Measurements from ENCODE around the gene TBX15. TPM values are rescaled to one million over a fixed set of nuclear protein-coding genes. Genes with fewer than 3 reads are reported as not detected.

The TBX15 gene
- total RNA-seq, 4 donors from 2014 or later, result 1.1 to 5.4 (median 3.5) TPM

DNA sequence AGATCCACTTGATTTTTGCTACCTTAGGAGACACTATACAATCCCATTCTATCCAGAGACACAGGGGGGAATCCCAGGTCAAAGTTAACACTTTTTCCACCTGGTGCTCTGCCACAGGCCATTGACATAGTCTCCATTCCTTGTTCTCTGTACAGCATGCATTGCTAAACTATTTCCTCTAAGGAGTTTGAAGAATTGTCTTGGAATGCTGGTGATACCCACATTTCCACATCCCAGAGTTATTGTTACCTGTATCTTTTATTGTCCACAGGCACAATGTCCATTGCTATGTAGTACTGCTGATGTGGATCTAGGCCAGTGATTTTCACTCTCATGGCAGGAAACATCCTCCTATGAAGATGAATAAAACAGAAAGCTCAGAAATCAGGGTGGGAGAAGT is 61.9 kb downstream of the TBX15 start:
- H3K4me3 ChIP-seq (replicated peaks in 1 of 3), result no peak overlapping the region
- no peaks in the 10 kb centered on the region for H3K4me1 ChIP-seq
- no peaks in the 10 kb centered on the region for H3K9me3 ChIP-seq
- no peak overlapping the region for H3K27ac ChIP-seq
- H3K36me3 ChIP-seq, result no peaks in the 10 kb centered on the region
- no peak for TF ChIP-seq POLR2A (IDR thresholded peaks at IDR 0.05)
- TF ChIP-seq, protein P1, sequence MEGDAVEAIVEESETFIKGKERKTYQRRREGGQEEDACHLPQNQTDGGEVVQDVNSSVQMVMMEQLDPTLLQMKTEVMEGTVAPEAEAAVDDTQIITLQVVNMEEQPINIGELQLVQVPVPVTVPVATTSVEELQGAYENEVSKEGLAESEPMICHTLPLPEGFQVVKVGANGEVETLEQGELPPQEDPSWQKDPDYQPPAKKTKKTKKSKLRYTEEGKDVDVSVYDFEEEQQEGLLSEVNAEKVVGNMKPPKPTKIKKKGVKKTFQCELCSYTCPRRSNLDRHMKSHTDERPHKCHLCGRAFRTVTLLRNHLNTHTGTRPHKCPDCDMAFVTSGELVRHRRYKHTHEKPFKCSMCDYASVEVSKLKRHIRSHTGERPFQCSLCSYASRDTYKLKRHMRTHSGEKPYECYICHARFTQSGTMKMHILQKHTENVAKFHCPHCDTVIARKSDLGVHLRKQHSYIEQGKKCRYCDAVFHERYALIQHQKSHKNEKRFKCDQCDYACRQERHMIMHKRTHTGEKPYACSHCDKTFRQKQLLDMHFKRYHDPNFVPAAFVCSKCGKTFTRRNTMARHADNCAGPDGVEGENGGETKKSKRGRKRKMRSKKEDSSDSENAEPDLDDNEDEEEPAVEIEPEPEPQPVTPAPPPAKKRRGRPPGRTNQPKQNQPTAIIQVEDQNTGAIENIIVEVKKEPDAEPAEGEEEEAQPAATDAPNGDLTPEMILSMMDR (IDR thresholded peaks at IDR 0.05), result no peak
- H3K27me3 ChIP-seq, result no peaks in the 10 kb centered on the region
- intact Hi-C loops (cut with DNase I), result no loop called here
- DNase-seq, result no peak

DNA sequence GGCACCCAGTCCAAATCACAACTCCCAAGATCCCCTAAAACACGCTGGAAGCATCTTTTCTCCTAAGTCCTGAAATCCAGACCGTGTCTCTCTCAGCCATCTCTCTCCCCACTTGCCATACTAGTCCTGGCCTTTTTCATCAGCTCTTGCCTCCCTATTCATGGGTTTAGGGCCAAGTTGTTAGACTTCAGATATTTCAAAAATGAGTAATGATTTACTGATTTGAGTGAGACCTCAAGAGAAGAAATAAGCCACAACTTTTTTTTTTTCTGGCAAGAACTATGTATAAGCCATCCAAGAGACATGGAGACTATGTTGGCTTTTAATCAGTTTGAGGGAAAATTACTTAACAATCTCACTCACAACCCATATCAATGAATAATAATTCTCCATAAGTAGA is 62.5 kb downstream of the TBX15 start:
- TF ChIP-seq, protein P1 (IDR thresholded peaks at IDR 0.05), result no peak
- no peak for TF ChIP-seq POLR2A (IDR thresholded peaks at IDR 0.05)
- no peaks in the 10 kb centered on the region for H3K36me3 ChIP-seq
- WGBS, 2 donors, result 55 to 67% methylated on average over 2 of the region's 2 CpGs
- H3K27ac ChIP-seq, result no peak overlapping the region
- no peak overlapping the region for H3K4me3 ChIP-seq (replicated peaks in 1 of 3)
- no peaks in the 10 kb centered on the region for H3K9me3 ChIP-seq
- no peaks in the 10 kb centered on the region for H3K27me3 ChIP-seq
- no peak for DNase-seq
- intact Hi-C loops (cut with DNase I), result no loop called here
- no peaks in the 10 kb centered on the region for H3K4me1 ChIP-seq

DNA sequence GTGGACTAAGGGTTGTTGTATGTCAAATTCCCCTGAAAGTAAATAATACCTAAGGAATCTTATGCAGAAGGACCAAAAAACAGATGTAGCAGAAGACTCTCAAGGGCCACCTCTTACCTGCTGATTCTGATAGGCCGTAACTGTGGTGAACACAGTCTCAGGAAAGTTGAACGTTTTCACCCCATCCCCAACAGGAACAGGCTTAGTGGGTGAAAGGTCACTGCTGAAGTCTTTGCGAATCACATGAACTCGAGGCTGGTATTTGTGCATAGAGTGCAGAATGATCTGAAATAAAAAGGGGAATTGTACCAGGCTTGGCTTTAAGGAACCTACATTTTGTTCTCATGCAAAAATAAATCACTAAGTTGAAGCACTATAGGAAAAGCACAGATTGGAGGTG is 64.8 kb downstream of the TBX15 start:
- Histone ChIP-seq H3K27me3 (no peaks in the 10 kb centered on the region), H3K9me3 (no peaks in the 10 kb centered on the region), H3K4me1 (no peaks in the 10 kb centered on the region), H3K27ac (no peak overlapping the region), H3K36me3 (no peaks in the 10 kb centered on the region), H3K4me3 (replicated peaks in 1 of 3) (no peak overlapping the region)
- no peak for DNase-seq
- intact Hi-C loops (cut with DNase I), result no loop called here
- TF ChIP-seq POLR2A (IDR thresholded peaks at IDR 0.05), result no peak
- 57 to 58% methylated on average over 4 of the region's 4 CpGs for WGBS, 2 donors

DNA sequence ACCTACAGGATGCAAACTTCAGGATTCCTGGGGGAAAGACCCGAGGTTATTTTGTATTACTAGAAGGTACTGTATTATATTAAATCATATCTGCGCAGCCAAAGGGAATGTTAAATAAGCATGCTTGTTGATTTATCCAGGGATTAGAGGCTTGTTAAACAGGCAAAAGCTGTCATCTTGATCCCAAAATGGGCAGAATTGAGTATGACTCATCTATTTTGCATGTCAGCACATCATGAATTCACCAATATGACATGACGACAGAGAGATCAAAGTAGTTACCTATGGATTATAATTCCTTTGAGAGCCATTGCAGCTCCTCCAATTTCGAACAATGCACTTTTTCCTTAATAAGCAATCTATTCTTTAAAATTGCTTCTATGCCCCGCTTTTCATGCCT is 66.1 kb downstream of the TBX15 start:
- Histone ChIP-seq H3K27ac (no peak overlapping the region), H3K4me1 (no peaks in the 10 kb centered on the region), H3K36me3 (no peaks in the 10 kb centered on the region), H3K9me3 (no peaks in the 10 kb centered on the region), H3K27me3 (no peaks in the 10 kb centered on the region), H3K4me3 (replicated peaks in 1 of 3) (no peak overlapping the region)
- no peak for TF ChIP-seq POLR2A (IDR thresholded peaks at IDR 0.05)
- TF ChIP-seq, protein P1 (IDR thresholded peaks at IDR 0.05), result no peak
- 68 to 84% methylated on average over 5 of the region's 5 CpGs for WGBS, 2 donors
- intact Hi-C loops (cut with DNase I), result no loop called here
- DNase-seq, result no peak

DNA sequence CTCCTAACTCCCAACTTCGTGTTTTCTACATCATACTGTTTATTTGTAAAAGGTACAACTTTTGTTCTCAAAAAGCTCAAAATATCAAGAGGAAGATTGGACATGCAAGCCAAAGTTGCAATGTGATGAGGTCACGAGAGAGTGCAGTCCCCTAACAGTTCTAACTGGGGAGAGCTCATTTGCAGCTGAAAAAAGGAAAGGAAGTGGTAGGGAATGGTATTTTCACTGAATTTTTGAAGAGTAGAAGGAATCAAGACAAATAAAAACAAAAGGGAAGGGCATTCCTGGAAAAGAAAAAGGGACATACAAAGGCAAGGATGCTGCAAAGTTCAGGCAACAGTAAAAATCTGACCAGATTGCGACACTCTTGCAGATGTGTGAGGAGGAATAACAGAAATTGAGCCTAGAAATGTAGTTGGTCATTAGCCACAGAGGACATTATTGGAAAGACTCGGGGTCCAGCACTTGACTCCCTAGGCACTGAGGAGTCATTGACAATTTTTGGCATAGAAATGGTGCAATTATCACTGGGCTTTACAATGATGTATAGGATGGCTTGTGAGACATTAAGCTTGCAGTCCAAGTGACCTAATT is 67.9 kb downstream of the TBX15 start:
- Histone ChIP-seq H3K9me3 (no peaks in the 10 kb centered on the region), H3K27me3 (no peaks in the 10 kb centered on the region), H3K27ac (no peak overlapping the region), H3K4me3 (replicated peaks in 1 of 3) (no peak overlapping the region), H3K4me1 (no peaks in the 10 kb centered on the region), H3K36me3 (no peaks in the 10 kb centered on the region)
- 69 to 75% methylated on average over 4 of the region's 4 CpGs for WGBS, 2 donors
- TF ChIP-seq POLR2A (IDR thresholded peaks at IDR 0.05), result no peak
- TF ChIP-seq, protein P1 (IDR thresholded peaks at IDR 0.05), result no peak
- no peak for DNase-seq
- intact Hi-C loops (cut with DNase I), result no loop called here

DNA sequence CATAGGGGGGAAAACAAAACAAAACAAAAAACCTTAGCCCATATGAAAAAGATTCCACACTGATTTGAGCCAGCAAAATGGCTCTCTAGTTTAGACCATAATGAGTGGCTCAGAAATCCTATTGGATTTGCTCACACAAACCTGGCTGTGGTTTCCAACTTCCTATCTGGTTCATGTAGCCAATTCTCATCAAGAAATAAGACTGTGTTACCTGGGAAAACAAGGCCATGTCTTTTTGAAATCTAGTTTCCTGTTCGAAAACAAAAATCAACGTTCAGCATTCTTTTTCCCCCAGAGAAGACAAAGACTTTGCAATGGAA is 69.2 kb downstream of the TBX15 start:
- H3K9me3 ChIP-seq, result no peaks in the 10 kb centered on the region
- H3K36me3 ChIP-seq, result no peaks in the 10 kb centered on the region
- H3K27ac ChIP-seq, result no peak overlapping the region
- WGBS, 2 donors, result 70 to 79% methylated on average over 2 of the region's 2 CpGs
- TF ChIP-seq, protein P1 (IDR thresholded peaks at IDR 0.05), result no peak
- TF ChIP-seq POLR2A (IDR thresholded peaks at IDR 0.05), result no peak
- DNase-seq, result no peak
- intact Hi-C loops (cut with DNase I), result no loop called here
- no peaks in the 10 kb centered on the region for H3K4me1 ChIP-seq
- H3K27me3 ChIP-seq, result no peaks in the 10 kb centered on the region
- H3K4me3 ChIP-seq (replicated peaks in 1 of 3), result no peak overlapping the region

Data from thyroid gland (tissue), 4 donors.